Measurements from ENCODE around the gene LONP1.

DNA sequence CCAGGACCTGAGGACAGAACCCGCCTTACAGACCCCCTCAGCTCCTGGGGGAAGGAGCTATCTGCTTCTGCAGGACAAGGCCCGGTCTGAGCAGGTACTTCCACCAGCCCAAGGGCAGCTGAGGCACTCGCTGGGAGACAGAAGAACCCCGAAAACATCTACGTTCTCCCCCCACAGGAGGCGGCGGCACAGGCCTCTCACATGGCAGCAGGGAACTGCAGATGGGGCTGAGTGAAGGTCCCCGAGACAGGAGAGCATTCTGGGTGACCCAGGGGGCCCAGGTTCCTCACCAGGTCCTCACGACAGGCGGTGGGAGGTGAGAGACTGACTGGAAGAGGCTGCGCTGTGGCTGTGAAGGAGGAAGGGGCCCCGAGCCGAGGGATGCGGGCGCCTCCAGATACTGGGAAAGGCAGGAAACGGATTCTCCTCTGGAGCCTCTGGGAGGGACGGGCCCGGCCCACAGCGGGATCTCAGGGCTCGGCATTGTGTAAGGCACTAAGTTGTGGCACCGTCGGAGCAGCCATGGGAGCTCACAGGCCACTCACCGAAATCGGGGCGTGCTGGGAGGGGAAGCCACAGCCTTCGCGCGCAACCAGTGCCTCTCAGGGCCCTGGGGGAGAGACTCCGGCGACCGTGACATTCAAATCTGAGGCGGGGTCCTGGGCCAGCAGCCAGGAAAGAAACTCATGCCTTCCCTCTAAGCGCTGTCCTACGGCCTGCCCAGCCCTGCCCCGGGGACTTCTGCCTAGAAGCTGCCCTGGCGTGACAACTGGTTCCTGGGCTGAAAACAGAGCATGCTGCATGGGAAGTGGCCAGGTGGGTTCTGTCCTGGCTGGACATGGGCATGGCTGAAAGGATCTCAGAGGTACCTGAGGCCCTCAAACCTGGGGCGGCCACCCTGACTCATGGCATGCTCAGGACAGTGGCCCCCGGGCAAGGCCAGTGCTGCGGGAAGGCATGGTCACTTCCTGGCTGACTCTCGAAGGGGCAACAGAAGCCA lies 15.8 kb downstream of the LONP1 start:
- TF ChIP-seq CEBPB (IDR thresholded peaks at IDR 0.05), result no peak
- TF ChIP-seq RFX5 (IDR thresholded peaks at IDR 0.05), result no peak
- no peak for TF ChIP-seq RARB (CRISPR knock-in tag; IDR thresholded peaks at IDR 0.05)
- TF ChIP-seq RAD21 (conservative IDR thresholded peaks at IDR 0.05 in 1 of 2, IDR thresholded peaks at IDR 0.05 in 1 of 2), result no peak
- TF ChIP-seq, protein P1, sequence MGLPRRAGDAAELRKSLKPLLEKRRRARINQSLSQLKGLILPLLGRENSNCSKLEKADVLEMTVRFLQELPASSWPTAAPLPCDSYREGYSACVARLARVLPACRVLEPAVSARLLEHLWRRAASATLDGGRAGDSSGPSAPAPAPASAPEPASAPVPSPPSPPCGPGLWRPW (IDR thresholded peaks at IDR 0.05), result no peak
- no peak for TF ChIP-seq JUNB (IDR thresholded peaks at IDR 0.05)
- no peak for TF ChIP-seq NR3C1 (IDR thresholded peaks at IDR 0.05)
- no peak for TF ChIP-seq EHMT2 (IDR thresholded peaks at IDR 0.05; ENCODE audit: low read depth)
- no peak for TF ChIP-seq HDAC2 (IDR thresholded peaks at IDR 0.05)
- TF ChIP-seq NPAS2 (CRISPR knock-in tag; IDR thresholded peaks at IDR 0.05; ENCODE audit: borderline replicate concordance), result no peak

Measured in A549 (cell line).